Fibroblast of peridontal ligament (primary cell): Measurements from ENCODE around the gene MB21D2.

ENCODE experiments used
- DNase-seq: peaks from one replicate; pipeline ENCODE4 v3.0.0-alpha.2; 2010; ENCODE audit errors: extremely low read depth

MB21D2 gene

GRCh38 chr3:192892981-192893700, 24.5 kb downstream of the MB21D2 start:
- peak; percentile 90 for DNase-seq

DNA sequence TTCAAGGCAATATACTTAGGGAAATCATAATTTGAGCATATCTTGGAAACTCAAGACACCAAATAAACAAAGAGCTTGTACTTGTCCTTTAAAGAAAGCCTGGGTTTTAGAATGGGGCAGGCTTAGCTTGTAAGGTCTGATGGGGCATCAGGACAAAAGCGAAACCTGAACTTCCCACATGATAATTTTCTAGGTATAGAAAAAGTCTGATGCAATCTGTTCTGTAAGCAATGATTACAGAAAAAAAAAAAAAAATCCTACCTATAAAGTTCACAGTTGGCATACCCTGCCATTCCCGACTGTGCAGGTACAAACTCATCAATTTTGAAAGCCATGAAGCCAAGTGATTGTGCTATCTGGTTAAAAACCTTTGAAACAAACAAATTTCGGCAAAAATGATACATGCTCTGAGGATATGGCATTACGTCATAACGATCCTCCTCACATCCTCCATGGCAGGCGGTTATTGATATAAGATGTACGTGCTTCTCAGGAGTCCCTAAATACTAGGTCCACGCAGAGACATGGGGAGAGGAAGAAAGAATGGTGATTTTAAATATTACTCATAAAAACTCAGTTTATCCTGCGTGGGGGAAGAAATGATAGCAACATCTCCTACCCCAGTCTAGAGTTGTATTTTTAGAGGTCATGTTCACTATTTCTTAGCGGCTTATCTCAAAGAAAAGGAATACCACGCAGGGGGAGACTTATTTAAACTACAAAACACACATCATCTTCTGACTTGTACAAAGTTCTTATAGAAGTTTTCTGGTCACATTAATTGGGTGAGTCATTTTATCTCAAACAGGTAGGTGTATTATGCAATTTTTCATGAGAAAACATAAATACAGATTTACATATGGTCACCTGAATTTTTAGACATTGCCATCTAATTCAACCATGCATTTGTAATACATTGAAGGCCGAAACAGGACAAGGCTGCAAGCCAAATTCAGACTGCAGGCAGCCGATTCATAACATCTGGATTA, 27.0 kb downstream of the MB21D2 start:
- DNase-seq, result no peak

GRCh38 chr3:192889679-192890078, 28.0 kb downstream of the MB21D2 start:
- no peak for DNase-seq

- no peak for DNase-seq
Observed at GRCh38 chr3:192888190-192888589, 29.5 kb downstream of the MB21D2 start.

GRCh38 chr3:192887701-192888100, 30.0 kb downstream of the MB21D2 start:
- no peak for DNase-seq

DNA sequence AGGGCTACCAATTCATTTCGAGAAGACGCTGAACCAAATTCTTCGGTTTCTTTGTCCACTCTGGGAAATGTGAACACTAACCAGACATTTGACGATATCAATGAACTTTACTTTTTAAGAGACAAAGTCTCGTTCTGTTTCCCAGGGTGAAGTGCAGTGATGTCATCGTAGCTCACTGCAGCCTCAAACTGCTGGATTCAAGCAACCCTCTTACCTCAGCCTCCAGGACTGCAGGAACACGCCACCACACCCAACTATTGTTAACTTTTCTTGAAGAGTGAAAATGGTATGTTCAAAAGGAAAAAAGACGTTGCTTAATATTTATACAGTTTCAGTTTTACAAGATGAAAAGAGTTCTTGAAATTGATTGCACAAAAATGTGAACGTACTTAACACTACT, 30.6 kb downstream of the MB21D2 start:
- peak; percentile 23 for DNase-seq

DNA sequence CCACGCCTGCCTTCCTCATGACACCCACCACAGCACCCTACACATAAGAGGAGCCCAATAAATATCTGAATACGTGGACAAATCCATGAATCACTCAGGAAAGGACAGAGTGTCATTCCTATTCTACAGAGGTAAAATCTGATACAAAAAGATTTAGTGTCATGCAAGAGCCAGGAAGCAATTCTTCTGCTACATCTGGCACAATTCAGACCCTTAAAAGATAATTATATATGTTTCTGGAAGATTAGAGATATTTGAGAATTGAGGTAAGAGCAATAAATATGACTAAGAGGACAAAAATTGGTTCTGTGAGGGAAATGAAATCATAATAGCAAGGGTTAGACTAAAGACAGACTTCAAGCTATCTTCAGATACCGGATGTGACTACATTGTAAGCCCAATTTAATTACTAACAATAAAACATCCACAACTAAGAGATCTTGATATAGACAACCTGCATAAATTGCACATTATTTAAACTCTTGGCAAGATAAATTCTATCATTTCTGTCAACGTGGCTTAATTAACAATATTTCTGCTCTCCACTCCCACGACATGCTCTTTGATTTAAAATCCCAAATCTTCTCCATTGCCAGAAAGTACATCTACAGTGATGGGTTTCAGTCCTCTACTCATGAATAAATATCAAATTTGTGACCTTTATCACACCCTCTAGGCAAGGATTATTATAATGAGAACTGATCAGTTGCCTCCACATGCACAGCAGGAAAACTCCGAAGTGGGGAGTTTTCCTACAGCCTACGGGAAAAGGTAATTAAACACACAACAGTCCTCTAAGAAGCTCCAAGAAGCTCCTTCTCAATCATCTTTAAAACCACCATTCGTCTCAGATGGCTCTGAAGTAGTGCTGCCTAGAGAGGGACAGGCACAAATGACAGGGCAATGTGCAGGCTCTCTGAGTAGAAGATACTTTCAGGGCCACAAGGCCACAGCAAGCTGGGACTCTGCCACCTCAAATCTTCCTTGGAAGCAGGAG, 32.6 kb downstream of the MB21D2 start:
- peak; percentile 21 for DNase-seq

DNA sequence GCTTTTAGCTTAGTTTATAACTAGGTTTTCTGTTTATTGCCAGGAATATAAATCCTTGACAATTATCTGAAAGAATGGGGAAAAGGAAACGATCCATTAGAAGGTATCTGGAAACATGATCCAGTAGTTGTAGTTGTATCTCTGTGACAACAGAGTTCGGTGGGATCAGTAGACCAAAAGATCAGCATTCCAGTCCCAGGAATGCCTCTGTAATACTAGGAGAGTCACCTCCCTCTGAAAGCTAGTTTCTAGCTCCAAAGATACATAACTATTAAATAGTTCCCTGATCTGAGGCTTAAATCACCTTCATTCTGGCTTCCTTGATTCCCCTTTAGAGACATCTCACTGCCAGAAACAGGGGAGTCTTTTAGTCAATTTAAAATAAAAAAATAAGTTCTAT, 34.1 kb downstream of the MB21D2 start:
- DNase-seq, result no peak

GRCh38 chr3:192881159-192881786, 36.4 kb downstream of the MB21D2 start:
- DNase-seq, result no peak

GRCh38 chr3:192880313-192880712, 37.3 kb downstream of the MB21D2 start:
- DNase-seq, result no peak

DNA sequence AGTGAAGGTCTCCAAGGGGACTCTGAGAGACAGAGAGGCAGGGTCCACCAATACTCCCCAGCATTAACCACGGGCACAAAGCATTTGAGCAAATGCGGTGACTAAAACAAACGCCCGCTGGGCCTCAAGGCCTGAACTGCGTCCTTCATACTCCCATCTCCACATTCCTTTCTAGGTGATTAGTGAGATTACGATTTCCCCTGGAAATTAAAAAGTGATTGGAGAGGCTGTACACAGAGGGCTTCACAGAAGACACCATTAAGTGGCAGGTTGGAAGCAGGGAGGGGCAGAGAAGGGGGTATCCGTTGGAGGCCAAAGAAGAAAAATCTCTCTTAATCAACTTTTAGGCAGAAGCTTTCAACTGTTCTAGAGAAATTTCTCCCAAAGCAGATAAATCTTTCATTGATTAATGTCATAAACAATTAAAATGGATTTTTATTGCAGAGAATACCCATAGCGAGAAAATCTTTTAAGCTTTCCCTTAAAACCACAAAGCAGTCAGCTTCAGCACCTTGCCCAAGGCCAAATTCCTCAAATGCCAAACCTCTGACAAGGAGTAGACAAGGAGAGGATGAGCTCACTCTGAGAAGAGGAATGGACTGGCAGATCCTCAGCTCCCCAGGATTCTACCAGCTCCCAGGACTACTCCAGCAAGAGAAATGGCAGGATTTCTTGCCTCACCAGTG, 38.2 kb downstream of the MB21D2 start:
- DNase-seq, result peak; percentile 91

GRCh38 chr3:192875971-192876565, 41.6 kb downstream of the MB21D2 start:
- peak; percentile 18 for DNase-seq

DNA sequence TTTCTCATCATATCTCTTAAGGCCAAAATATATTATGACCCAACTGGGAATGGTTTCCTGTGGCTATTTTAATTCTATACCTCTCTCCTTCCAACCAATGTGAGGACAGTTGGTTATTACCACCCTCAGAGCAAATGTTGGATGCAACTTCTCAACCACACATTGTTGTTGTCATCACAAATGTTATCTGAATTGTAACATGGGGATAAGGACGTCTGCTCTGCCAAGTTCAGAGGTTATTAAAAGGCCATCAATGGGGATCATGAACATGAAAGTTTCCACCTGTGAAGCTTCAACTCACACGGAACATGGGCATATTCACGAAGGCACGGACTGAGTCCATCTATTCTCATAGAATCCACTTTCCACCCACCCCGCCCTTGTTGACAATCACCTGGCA, 46.8 kb downstream of the MB21D2 start:
- no peak for DNase-seq

- DNase-seq, result peak; percentile 37
Observed at GRCh38 chr3:192869131-192870031, 48.3 kb downstream of the MB21D2 start.

- DNase-seq, result no peak
Observed at GRCh38 chr3:192867645-192868044, 50.0 kb downstream of the MB21D2 start.

DNA sequence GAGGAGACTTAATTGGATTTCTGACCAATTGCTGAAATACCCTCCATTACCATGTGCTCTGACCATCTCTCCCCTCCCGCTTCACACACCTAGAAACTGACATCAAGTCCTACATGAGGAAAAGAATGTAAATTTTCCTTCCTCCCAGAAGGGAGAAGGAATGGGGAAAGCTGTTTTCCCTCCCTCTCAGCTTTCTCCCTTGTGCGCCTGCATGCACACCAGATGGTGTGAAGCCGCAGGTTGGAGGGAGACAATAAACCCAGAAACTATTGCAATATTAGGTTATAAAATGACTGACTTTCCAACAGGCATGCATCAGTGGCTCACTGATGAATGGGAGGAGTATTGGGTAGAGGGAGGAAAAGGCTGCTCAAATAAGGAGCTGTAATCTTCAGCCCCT, 50.9 kb downstream of the MB21D2 start:
- DNase-seq, result no peak

DNA sequence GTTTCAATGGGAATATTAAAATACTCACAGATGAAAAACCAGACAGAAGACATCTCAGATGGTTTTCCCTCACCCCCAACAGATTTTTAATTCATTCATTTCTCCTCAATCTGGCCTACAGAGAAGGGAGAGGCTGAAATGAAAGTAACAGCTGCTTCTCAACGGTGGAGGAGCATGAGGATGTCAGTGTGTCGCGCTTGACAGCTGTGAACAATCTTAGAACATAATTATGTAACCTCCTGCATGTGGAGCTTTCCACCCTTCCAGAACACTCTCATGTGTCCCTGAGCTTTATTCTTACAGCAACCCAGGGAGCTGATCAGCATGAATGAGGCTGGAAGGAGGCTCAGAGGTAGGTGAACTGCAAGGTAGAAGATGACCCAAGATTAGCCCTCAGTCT, 52.7 kb downstream of the MB21D2 start:
- peak; percentile 41 for DNase-seq

- no peak for DNase-seq
Observed at GRCh38 chr3:192863091-192863420, 54.6 kb downstream of the MB21D2 start.

DNA sequence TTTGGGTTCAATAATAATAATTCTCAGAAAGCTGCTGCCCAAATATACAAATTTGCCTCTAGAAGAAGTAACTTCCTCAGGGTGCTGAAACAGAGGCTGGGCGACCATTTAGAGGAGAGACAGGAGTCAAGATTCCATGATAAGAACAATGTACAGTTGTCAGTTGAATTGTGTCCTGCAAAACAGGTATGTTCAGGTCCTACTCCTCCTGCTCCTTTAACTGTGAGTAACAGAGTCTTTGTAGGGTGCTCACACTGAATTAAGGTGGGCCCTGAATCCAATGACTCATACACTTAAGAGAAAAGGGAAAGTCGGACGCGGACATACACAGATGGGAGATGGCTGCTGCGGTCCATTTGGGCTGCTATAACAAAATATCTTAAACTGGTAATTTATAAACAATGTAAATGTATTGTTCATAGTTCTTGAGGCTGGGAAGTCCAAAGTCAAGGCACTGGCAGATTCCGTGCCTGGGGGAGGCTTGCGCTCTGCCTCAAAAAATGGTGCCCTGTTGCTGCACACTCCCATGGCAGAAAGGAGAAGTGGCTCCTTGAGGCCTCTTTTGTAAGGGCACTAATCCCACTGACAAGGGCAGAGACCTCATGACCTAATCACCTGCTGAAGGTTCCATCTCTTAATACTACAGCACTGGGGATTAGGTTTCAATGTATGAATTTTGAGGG, 55.1 kb downstream of the MB21D2 start:
- DNase-seq, result no peak
